Stimulated activated CD4-positive, alpha-beta T cell treated with anti-CD3 and anti-CD28 coated beads, Interleukin-1b, Interleukin-23, amount 100 ng/mL, for 1 hour (primary cell): ENCODE measurements around the gene SMIM14.
A peak's percentile ranks its signal among the peaks of the same experiment; 100 is the strongest.
"Not testable (repeated sequence)": the region's sequence is repeated elsewhere in the genome, so short reads cannot be mapped to it uniquely, and the experiment has no call there.

Experiments used
- DNase-seq, 2 donors: peaks; one replicate each; pipeline ENCODE4 v3.0.0-alpha.2; 2020; ENCODE audit warnings: low read depth in 2 of 2

Gene SMIM14

DNA sequence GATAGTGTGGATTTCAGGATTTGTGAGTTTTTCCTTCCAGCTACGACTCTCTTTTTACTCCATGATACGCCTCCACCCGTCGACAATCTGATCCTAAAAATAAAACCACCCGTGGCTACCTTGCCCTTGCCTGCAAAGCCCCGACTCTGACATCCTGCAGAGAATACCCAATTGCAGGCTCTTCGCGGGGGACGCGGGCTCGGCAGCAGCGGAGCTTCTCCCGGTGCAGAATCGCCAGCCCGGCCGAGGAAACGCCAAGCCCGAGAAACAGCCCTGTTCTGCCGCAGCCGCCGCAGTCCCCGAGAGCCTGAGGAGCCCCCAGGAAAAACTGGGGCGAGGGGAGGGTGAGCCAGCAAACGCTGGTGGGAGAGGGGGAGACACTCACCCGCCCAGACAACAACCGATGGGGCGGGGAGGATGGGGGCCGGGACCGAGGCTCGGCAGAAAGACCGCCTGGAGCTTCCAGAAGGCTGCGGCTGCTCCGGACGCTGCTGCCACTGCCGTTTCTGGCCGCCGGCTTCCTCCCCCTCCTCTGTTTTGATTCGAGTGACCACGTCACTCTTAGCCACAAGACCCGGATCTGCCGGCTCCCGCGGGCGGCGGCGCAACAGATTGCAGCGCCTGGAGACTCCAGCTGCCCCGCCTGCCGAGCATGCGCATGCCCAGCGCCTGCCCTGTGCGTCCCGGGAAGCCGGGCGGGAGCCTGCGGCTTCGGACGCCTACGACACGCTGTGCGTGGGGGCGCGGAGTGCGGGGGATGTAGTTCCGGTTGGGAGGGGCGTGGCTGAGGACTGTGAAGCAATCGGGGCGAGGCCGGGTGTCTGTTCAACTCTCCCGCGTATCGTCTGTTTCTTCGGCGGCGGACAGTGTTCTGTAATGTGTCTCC lies at the start of gene SMIM14:
Gene SMIM14 (minus strand): TSS at position 512 of the 886 bp plus-strand sequence. CDS start 33,720 bp downstream, outside the sequence.
- DNase-seq: peak; percentile 60 to 86

DNA sequence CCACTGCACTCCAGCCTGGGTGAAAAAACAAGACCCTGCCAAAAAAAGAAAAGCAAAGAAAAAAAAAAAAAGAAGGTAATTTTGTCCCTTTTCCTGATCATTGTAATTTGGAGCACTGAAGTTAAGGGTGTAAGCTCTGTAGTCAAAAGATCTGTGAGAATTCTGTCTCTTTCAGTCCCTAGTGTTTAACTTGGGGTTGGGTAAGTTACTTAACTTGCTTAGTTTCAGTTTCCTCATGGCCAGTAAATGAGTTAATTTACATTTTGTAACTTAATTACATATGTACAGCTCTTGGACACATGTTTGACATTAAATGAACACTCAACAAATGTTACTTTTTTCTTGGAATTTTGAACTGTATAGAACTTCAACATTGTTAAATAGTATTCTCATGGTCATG lies 48.3 kb upstream of the SMIM14 start:
- no peak for DNase-seq

DNA sequence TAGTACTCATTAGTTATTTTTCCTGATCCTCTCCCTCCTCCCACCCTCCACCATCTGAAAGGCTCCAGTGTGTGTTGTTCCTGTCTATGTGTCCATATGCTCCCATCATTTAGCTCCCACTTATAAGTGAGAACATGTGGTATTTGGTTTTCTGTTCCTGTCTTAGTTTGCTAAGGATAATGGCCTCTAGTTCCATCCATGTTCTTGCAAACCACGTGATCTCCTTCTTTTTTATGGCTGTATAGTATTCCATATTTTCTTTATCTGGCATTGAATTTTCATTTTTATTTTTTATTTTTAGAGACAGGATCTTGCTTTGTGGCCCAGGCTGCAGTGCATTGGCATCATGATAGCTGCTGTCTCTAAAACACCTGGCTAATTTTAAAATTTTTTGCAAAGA lies 47.3 kb upstream of the SMIM14 start:
- no peak for DNase-seq

DNA sequence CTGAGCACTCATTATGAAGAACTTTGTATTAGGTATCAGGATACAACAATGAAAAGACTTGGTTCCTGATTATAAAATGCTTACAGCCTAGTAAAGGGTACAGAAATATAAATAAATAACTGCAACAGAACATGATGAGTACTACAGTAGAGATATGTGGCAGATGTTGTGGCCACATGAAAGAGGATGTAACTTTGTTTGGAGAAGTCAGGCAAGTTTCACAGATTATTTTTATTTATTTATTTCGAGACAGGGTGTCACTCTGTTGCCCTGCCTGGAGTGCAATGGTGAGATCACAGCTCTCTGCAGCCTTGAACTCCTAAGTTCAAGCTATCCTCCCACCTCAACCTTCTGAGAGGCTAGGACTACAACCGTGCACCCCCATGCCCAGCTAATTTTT lies 43.5 kb upstream of the SMIM14 start:
- no peak for DNase-seq

DNA sequence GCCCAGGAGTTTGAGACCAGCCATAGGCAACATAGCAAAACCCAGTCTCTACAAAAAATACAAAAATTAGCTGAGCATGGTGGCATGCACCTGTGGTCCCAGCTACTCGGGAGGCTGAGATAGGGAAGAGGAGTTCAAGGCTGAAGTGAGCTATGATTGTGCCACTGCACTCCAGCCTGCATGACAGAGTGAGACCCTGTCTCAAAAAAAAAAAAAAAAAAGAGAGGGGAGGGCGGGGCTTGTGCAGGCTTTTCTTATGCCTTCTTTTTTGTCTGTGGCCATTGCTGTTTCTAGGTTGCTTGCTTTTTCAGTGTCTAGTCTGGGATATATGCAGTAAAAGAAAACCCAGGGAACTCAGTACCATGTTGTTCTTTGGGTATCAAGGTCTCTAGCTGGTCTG lies 42.3 kb upstream of the SMIM14 start:
- DNase-seq: not testable (repeated sequence)

DNA sequence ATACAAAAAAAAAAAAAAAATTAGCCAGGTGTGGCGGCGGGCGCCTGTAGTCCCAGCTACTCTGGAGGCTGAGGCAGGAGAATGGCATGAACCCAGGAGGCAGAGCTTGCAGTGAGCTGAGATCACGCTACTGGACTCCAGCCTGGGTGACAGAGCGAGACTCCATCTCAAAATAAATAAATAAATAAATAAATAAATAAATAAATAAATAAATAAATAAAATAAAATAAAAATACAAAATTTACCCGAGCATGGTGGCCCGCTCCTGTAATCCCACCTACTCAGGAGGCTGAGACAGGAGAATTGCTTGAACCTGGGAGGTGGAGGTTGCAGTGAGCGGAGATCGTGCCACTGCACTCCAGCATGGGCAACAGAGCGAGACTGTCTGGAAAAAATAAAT lies 37.0 kb upstream of the SMIM14 start:
- not testable (repeated sequence) for DNase-seq

DNA sequence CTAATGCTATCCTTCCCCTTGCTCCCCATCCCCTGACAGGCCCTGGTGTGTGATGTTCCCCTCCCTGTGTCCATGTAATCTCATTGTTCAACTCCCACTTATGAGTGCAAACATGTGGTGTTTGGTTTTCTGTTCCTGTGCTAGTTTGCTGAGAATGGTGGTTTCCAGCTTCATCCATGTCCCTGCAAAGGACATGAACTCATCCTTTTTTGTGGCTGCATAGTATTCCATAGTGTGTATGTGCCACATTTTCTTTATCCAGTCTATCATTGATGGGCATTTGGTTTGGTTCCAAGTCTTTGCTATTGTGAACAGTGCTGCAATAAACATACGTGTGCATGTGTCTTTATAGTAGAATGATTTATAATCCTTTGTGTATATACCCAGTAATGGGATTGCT lies 31.6 kb upstream of the SMIM14 start:
- DNase-seq: not testable (repeated sequence)

DNA sequence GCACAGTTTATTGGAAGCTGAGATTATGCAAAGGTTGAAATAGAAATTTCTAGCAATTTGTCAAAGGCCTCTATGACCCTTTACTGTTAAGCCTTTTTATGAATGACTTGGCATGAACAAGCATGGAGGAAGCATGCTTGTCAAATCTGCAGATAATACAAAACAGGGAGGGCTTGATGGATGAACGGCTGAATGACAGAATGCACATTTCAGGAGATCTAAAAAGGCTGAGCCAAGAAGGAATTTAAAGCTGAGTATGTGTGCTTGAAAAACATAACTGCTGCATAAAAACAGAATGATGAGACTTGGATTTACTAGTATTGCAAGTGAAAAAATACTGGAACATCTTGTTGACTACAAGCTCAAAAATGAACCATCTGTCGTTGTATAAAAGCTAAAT lies 30.2 kb upstream of the SMIM14 start:
- DNase-seq: no peak

DNA sequence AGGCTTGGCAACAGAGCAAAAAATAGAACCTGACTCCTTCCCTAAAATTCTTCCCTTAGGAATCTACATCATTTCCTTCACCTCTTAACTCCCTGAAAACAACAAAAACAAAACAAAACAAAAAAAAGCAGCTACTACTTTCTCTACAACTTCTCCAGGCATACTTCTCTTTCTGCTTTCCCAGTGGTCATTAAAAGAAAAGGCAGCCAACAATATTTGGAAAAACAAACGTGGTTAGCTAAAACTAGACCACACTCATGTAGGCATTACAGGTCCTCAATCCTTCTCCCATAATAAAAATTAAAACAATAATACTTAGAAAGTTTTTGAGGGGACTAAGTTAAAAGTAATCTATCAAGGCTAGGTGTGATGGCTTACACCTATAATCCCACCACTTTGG lies 29.0 kb upstream of the SMIM14 start:
- DNase-seq: no peak

DNA sequence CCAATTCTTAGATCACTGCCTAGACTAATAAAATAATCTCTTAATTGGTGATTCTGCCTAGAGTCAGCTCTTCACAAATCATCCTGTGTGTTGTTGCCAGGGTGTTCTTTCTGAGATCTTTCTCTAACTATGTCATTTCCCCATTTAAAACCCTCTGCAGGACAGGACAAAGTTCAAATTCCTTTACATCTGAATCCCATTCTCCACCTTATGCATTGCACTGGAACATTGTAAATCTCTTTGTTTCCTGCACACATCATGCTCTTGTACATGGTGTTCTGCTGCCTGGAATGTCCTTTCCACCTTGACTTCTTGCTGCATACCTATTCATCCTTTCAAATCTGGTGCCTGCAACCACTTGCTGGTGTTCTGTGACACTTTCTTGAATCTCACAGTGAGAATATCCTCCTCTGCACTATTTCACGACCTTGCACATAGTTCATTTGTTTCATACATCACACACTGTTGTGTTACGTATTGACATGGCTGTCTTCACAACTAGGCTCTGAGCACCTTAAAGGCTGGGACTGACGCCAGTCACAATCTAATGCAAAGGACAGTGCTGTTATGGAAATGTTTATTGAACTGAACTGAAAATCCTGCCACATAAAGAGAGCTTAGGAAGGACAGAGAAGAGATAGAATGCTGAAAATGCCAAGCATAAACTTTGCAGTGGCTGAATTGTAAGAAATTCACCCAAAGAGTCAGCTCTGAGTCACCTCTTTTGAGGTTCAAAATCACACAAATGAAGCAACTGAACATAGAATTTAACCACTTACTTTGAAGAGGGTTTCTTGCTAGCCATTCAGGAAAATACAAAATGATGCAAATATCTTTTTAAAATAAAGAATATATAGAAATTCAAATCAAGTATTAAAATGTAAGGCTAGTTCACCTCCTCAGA lies 26.4 kb upstream of the SMIM14 start:
- DNase-seq: no peak

DNA sequence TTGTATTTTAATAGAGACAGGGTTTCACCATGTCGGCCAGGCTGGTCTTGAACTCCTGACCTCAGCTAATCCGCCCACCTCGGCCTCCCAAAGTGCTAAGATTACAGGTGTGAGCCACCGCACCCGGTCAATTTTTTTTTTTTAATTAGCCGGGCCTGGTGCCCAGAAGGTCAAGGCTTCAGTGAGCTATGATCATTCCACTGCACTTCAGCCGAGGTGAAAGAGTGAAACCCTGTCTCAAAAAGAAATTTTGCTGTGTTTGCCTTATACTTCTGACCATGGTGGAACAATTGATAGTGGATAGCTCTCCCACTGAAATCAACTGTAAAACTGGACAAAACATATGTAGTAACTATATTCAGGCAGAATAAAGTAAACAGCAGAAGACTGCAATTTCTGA lies 24.0 kb upstream of the SMIM14 start:
- no peak for DNase-seq

DNA sequence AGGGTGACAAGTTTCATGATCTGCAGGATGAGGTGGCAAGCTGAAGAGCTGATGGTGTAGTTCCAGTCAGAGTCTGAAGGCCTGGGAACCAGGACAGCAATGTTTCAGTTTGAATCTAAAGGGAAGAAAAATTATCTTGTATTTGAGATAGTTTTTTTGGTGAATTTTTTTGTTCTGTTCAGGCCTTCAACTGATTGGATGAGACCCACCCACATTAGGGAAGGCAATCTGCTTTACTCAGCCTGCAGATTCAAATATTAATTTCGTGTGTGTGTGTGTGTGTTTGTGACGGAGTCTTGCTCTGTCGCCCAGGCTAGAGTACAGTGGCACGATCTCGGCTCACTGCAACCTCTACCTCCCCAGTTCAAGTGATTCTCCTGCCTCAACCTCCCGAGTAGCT lies 22.1 kb upstream of the SMIM14 start:
- no peak for DNase-seq

DNA sequence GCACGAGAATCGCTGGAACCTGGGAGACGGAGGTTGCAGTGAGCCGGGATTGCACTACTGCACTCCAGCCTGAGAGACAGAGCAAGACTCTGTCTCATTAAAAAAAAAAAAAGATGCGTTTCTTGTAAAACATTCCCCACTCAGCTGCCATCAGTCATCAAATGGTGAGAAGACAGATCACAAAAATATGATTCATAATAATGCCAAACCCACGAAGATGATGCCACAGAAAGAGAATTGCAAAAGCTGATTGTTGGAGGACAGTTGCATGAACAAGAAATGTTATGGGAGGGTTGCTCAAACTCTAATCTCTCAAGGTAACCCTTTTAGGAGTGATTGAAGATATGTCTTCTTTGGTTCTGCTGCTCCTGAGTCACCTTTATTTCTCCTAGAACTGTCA lies 21.4 kb upstream of the SMIM14 start:
- no peak for DNase-seq

DNA sequence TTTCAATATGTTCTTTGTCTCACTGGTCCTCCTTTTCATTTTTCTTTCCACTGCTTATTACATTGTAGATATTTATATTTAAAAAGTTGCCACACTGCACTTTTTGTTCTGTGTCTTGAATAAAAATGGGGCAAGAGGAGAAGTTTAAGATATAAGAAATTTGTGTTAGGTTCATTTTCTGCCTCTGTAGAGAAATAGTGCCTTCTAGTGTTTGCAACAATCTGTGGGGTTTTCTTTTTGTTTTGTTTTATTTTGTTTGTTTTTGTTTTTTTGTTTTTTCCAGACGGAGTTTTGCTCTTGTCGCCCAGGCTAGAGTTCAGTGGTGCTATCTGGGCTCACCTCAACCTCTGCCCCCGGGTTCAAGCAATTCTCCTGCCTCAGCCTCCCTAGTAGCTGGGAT lies 20.1 kb upstream of the SMIM14 start:
- no peak for DNase-seq

DNA sequence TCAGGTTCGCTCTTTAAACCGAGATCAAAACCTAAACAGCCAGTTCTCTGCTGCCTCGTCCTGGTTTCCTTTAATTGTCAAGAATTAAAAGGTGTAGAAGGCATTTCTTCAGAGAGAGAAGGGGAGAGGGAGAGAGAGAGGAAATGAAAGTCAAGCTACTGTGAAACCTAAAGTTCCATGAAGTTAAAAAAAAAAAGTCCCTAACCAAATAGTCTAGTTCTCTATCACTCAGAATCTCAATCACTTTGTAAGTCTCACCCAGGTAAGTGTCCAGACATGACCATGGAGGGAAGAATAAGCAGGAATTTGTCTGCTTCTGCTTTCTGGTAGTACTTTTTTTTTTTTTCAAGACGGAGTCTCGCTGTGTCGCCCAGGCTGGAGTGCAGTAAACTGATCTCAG lies 18.8 kb upstream of the SMIM14 start:
- DNase-seq: no peak

DNA sequence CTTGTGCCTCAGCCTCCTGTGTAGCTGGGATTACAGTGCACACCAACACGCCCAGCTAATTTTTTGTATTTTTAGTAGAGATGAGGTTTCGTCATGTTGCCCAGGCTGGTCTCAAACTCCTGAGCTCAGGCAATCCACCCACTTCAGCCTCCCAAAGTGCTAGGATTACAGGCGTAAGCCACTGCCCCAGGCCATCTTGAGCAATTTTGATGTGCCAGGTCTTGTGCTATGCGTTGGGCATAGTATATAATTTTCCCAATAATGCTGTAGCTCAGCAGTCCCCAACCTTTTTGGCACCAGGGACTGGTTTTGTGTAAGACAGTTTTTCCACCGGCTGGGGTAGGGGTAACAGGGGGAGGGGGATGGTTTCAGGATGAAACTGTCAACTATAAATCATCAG lies 18.0 kb upstream of the SMIM14 start:
- not testable (repeated sequence) for DNase-seq

DNA sequence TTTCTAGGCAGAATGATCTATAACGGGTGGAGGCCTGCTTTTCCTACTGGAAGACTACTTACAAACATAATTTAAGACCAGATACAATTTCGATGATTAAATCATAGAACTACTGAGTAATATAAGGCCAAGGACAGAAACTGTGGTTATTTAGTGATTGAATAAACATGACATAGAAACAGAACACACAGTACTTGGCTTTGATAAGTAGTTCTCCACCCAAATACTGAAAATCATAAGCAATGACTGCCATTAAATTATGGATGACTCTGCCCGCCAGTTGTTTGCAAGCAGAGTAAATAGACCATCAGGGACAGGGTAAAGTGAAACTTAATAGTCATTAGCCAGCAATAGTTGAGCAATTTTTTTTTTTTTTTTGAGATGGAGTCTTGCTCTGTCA lies 17.2 kb upstream of the SMIM14 start:
- no peak for DNase-seq

DNA sequence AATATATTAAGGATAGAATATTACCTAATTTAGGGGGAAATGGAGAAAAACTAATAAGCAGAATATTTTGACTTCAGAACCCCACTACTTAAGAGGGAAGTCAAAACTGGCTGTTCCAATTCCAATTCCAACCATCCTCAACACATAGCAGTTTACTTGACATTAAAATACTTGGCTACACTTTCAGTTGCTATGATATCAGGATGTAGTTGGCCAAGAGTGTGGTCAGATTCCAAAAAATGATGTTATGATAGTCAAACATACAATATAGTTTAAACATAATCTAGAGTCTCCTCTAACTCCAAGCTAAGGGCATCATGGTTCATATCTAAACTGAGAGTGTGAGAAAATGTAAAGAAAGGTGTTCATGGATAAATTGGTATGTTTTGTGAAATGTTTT lies 16.5 kb upstream of the SMIM14 start:
- no peak for DNase-seq

DNA sequence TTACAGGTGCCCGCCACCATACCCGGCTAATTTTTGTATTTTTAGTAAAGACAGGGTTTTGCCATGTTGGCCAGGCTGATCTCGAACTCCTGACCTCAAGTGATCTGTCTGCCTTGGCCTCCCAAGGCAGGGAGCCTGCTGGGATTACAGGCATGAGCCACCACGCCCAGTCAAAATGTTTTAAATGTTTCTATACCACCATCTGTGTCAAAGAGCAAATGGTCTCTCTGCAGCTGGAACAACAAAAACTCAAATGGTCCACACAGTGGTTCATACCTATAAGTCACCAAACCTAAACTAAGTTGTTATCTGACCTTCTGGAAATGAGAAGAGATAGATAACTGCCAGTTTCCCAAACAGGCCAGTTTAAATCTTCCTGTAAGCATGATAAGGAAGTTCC lies 12.9 kb upstream of the SMIM14 start:
- DNase-seq: not testable (repeated sequence)

DNA sequence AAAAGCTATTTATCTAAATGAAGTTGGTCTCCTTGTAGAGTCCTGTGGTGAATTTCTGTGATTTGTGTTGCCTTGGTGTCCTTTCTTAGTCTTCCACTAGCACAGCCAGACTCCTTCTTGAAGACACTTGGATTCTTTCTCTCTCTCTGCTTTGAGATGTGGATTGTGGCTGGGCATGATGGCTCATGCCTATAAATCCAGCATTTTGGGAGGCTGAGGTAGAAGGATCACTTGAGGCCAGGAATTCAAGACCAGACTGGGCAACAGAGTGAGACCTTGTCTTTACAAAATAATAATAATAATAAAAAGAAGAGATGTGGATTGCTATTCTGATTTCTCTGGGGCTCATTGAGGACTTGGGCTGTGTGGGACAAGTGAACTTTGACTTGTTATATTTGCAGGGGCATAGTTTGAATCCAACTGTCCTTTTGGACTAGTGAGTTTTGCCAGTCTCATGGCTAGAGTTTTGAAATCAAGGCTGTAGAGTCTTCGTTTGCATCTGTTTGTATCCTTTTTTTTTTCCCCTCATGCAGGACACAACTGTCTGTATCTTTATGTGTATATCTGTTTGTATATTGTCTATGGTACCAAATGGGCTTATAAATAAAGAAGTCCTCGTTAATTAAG lies 11.1 kb upstream of the SMIM14 start:
- no peak for DNase-seq

DNA sequence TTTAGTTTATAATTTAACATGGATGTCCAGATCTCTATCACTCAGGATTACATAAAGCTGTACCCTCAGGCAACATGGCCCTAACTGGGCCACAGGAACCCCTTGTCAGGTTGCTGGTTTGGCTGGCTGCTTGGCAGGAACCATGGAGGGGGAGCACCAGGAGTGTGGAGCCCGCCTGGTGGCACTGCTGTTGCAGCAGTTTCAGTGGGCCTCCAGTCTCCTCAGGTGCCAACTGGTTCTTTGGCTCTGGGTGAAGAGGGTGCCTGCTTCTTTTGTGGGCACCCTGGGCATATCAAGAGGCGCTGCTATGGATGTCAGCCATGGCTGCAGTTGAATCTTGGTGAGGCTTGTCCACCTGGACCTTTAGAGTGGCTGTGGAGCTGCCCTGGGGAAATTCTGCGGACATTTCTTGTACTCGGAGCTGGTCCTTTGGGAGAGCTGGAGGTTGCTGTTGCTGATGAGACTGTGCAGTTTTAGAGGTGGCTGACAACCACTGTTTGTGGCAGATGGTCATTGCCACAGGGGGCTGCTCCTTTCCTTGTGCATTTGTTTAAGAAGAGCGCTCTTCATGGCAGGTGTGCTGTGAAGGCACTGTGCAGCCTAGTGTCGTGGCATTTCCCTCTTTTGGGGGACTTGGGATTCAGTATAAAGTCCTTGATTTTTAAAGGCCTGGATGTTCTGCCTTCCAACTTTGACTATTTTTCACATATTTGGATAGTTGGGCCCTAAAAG lies 10.3 kb upstream of the SMIM14 start:
- DNase-seq: no peak

DNA sequence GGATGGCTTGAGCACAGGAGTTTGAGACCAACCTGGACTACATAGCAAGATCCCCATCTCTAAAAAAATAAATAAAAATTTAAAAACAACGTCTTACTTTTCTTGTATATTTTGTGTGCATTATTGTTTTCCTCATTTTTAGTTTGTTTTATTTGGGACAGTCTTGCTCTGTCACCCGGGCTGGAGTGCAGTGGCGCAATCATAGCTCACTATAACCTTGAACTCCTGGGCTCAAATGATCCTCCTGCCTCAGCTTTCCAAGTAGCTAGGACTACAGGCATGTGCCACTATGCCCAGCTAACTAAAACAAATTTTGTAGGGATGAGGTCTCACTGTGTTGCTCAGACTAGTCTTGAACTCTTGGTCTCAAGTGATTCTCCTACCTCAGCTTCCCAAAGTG lies 9.5 kb upstream of the SMIM14 start:
- DNase-seq: no peak
